HL-60 (cell line): Measurements from ENCODE around the gene UGGT2.

Source experiments
- DNase-seq, 2 experiments: peaks; one replicate each; pipeline ENCODE4 v3.0.0-alpha.2; 2010 to 2020; ENCODE audit warnings: low read depth in 1 of 2, low spot score in 1 of 2
- H3K27ac ChIP-seq: fragments of 250-450 bp; sonication (Bioruptor Pico); replicated peaks from 2 replicates; pipeline ENCODE4 v1.5.1; 2020; ENCODE audit warnings: mild to moderate bottlenecking, moderate library complexity
- H3K27me3 ChIP-seq: fragments of 250-450 bp; sonication (Bioruptor Pico); 2 replicates; pipeline ENCODE4 v1.5.1; 2021; ENCODE audit warnings: mild to moderate bottlenecking, moderate library complexity; ENCODE audit not compliant: insufficient read depth, poor library complexity, severe bottlenecking
- H3K4me3 ChIP-seq: replicated peaks from 2 replicates; pipeline ENCODE4 v1.5.1; 2011; ENCODE audit warnings: mild to moderate bottlenecking, control low read depth, low read length; ENCODE audit not compliant: insufficient read depth
- CTCF ChIP-seq: IDR thresholded peaks from one replicate; pipeline ENCODE4 v1.5.1; 2011; ENCODE audit warnings: low read length, control low read depth, inconsistent platforms; ENCODE audit not compliant: insufficient read depth
- GABPA ChIP-seq: IDR thresholded peaks from 2 replicates; pipeline ENCODE4 v1.6.1; 2012; ENCODE audit warnings: low read depth
- POLR2AphosphoS5 ChIP-seq: IDR thresholded peaks from 2 replicates; pipeline ENCODE4 v1.6.1; 2012; ENCODE audit warnings: low read depth
- REST ChIP-seq: IDR thresholded peaks from 2 replicates; pipeline ENCODE4 v1.6.1; 2012; ENCODE audit warnings: low read depth; ENCODE audit not compliant: insufficient replicate concordance
- SPI1 ChIP-seq: IDR thresholded peaks from 2 replicates; pipeline ENCODE4 v1.6.1; 2012; ENCODE audit warnings: low read depth, mild to moderate bottlenecking, borderline replicate concordance

Gene UGGT2

GRCh38 chr13:96091164-96092117, 38.2 kb upstream of the UGGT2 start:
- H3K4me3 ChIP-seq: no peak overlapping the region; the same call in 1 of the 2 replicates
- no peak for DNase-seq
- no peak for TF ChIP-seq REST
- no peak for TF ChIP-seq GABPA
- no peak for TF ChIP-seq POLR2AphosphoS5
- TF ChIP-seq SPI1: no peak
- TF ChIP-seq CTCF: no peak
- H3K27ac ChIP-seq: no peak overlapping the region
- peaks cover 74% of the 10 kb centered on the region for H3K27me3 ChIP-seq

- Histone ChIP-seq H3K27me3 (peaks cover 74% of the 10 kb centered on the region), H3K4me3 (peak overlapping the region; percentile 34), H3K27ac (no peak overlapping the region)
- no peak for DNase-seq
- TF ChIP-seq POLR2AphosphoS5: no peak
- no peak for TF ChIP-seq GABPA
- TF ChIP-seq REST: no peak
- no peak for TF ChIP-seq SPI1
- TF ChIP-seq CTCF: no peak
Measured at GRCh38 chr13:96090240-96091101, 37.3 kb upstream of the UGGT2 start.

GRCh38 chr13:96089749-96090239, 36.6 kb upstream of the UGGT2 start, which contains the start of gene HS6ST3:
TSS of gene HS6ST3 (plus strand) at chr13:96090107.
- peak in 1 of 2 experiments; percentile 20 for DNase-seq
- no peak within 1 kb of the TSS for H3K27ac ChIP-seq
- peak within 1 kb of the TSS; percentile 34 for H3K4me3 ChIP-seq
- TF ChIP-seq GABPA (no peak), SPI1 (no peak), CTCF (no peak), POLR2AphosphoS5 (no peak), REST (no peak)
- peaks cover 73% of the 10 kb centered on the region for H3K27me3 ChIP-seq
